ENCODE data around the gene AURKAIP1.
"Not testable (repeated sequence)": the region's sequence is repeated elsewhere in the genome, so short reads cannot be mapped to it uniquely, and the experiment has no call there.

Gene AURKAIP1

DNA sequence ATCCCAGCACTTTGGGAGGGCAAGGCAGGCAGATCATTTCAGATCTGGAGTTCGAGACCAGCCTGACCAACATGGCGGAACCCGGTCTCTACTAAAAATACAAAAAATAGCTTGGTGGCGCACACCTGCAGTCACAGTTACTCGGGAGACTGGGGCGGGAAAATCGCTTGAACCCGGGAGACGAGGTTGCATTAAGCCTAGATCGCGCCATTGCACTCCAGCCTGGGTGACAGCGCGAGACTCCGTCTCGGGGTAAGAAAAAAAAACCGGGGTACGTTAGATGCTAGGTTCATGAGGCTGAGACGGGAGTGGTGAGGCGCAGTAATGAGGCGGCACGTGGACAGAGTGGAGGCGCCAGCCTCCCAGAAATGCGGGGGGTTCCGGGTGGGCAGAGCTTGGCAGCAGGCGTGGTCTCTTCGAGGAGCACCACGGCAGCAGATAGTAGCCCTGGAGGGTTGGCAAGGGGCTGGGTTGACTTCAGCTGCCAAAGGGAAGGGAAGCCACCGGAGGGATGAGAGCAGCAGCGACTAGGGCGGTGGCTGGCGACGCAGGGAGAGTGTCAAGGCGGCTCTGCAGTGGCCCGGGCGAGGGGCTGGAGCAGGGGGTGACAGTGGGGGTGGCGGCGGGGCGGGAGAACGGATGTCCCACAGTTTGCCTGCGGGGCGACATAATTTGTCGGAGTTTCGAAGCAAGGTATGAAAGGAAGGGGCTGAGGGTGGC is 31.3 kb upstream of the AURKAIP1 start:
- no peak for DNase-seq

DNA sequence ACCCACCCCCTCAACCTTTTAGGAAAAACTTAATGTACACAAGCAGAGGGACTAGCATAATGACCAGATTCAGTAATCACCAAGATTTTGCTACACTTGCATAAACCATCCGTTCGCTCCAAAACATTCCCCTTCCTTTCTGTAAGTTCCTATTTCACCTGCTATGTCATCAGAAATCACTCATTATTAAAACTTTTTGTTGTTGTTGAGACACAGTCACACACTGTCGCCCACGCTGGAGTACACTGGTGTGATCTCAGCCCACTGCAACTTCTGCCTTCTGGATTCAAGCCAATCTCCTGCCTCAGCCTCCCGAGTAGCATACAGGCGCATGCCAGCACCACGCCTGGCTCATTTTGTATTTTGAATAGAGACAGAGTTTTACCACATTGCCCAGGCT is 28.6 kb upstream of the AURKAIP1 start:
- DNase-seq: no peak

DNA sequence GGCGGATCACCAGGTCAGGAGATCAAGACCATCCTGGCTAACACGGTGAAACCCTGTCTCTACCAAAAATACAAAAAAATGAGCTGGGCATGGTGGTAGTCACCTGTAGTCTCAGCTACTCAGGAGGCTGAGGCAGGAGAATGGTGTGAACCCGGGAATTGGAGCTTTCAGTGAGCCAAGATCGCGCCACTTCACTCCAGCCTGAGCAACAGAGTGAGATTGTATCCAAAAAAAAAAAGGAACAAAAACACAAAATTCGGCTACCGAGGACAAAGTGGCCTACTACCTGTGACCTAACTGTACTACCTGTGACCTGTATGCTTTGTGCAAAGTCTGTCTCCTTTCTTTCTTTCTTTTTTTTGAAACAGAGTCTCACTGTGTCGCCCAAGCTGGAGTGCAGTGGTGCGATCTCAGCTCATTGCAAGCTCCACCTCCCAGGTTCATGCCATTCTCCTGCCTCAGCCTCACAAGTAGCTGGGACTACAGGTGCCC is 27.9 kb upstream of the AURKAIP1 start:
- not testable (repeated sequence) for DNase-seq

DNA sequence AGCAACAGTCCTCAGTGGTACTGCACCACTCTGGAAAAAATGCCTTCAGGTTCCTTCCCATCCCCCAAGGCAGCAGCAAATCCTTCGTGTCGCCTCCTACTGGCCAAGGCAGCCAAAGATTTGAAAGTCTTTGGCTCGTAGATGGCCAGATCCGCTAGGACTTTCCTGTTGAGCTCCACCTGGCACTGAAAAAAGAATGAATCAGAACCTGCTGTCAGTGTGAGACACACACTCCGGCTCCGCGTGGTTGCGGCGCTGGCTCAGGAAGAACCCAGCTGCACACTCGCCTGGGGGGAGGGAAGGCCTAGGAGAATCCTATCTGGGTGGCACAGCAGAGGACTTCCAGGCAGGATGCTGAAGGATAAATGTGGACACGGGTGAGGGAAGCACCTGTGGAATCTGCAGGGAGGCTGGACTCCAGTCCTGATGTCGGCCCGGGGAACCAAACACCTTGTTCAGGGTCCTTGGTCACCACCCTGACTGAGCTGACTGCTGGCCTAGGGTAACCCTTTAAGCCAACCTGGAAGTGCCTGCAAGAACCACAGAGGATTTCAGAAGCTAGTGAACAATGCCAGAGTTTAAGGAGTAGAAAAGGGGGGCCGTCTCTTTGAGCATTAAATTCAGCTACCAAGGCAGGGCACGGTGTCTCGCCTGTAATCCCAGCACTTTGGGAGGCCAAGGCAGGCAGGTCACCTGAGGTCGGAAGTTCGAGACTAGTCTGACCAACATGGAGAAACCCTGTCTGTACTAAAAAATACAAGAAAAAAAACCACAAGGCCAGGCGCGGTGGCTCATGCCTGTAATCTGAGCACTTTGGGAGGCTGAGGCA is 27.3 kb upstream of the AURKAIP1 start:
- peak; percentile 66 for DNase-seq

DNA sequence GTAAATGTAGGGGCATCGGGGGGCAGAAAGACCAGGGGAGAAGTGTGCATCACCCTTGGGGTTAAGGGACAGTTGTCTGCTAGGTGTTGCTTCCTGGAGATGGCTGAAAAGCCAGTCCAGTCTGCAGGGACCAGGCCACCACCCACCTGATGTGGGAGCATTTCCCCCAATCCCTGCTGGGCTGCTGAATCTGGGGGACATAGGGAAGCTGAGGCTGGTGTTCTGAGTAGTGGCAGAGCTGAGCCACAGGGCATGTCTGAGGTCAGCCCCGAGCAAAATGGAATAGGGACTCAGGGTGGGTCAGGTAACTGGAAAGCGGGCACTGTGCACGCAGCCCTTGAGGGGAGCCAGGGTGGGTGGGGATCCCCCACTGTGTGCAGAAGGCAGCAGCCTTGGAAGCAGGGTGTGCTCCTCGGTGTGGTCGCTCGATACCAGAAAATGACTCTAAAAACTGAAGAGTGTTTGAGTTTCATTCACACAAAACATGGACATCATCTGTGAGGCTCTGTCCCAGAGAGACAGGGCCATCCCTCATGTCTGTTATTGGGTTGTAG is 26.5 kb upstream of the AURKAIP1 start:
- no peak for DNase-seq

DNA sequence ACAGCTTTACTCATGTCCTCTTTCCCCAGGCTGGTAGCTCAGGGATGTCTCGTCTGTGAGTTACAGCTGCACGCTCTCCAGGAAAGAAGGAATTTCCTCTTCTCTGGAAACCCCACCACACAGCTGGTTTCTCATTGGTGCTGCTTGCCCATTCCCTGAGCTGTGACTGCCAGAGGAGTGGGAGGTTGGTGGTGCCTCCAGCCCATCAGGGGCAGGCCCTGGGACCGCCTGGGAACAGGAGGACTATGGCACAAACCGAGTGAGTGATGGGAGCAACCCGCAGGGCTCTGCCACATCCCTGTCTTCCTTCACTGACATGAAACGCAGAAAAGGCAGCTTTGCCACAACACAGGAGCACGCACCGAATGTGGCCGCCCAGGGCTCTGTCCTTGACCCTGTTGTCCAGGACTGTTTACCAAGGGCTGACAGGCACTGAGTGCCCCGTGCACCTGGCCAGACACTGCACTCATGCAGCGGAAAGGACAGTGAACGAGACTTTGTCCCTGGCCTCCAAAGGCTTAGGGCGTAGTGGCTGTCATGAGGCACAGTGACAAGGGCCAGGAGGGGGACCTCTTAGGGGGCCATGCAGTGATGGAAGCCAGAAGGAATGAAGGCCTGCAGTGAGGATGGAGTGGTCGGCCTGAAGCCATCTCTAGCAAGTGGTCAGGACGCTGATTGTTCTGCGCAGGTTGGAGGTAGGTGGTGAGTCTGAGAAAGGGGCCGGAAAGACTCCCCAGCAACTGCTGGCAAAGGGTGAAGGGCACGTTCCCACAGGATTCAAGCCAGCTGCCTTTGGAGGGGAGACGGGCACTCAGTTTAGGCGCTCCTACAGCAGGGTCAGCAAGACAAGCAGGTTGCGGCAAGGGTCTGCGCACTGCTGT is 25.8 kb upstream of the AURKAIP1 start:
- DNase-seq: no peak

DNA sequence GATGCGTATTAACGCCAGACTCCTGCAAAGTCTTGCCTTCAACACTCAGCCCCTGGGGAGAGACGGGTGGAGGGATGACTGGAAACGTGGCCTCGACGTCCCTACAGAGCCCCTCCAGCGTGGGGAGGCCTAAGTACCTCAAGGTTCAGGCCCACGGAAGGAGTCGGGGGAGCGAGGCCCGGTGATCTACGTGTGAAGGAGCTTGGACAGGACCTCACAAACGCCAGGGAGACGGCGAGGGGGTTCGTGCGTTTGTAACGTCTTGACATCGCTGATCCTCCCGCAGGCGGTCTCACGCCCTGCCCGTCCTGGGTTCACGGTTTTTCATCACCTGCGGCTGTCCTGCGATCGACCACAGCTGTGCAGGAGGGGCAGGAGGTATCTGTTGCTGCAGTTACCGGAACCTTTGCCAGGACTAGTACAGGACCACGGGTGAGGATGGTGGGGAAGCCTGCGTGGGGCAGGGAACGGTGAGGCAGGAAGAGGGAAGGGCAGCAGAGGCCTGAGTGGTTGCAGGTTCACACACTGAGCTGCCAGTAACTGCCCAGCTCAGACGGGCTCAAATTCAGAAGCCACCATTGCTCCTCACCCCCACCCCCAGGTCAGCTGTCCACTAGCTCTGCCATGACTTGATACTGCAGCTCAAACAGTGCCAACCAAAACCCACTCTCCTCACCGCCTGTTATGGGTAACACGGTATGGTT is 25.0 kb upstream of the AURKAIP1 start:
- DNase-seq: peak; percentile 52

DNA sequence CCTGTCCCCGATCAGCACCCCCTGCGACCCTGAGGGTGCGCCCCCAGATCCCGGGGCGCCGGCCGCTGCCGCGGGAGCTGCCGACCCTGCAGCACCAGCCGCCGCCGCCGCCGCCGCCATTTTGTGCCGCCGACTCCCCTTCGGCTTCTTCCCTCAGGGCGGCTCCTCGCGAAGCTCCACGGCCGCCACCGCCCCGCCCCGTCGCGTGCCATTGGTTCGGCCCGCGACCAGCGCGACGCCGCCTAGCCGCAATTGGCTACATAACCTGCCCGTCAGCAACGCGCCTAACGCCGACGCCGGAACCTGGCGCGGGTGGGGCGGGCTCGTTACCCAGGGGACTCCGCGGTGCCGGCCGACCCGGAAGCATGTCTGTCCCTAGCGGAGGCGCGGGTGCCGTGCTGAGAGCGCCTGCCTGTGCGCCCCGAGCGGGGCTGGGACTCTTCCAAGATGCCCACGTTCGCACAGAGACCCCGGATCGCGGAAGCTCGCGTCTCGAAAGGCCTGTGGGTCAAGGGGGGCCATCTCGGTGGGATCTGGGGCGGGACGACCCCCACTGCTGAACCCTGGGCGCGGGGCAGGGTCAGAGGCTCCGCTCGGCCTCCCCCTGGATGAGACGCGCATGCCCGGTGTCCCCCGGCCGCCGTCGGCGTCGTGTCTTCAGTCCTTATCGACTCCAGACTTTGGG is 24.3 kb upstream of the AURKAIP1 start, which contains the start of gene CCNL2:
Gene CCNL2, minus strand, starts transcription at position 149 of the 685 bp plus-strand sequence. Its CDS starts 29 bp downstream, at position 120.
- DNase-seq: peak; percentile 99

DNA sequence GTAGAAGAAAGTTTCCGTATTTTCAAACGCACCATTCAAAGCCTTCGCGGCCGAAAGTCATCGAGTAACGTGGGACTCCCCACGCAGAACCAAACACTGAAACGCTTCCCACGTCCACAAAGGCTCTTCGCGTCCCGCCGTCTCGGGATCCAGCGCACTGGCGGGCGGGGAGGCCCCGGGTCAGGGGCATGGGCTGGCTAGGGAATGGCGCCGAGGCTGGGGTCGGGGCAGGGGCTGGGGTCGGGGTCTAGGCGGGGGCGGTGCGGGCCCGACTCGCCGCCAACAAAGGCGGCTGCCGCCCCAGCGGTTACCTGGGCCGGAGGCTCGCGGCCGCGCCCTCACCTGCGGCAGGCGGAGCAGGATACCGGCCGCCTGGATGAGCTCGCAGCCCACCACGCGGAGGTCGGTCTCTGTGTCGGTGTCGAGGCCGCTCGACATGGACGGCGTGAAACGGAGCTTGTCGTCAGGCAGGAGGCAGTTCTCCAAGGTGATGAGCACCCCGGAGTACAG is 23.7 kb upstream of the AURKAIP1 start:
- DNase-seq: no peak

DNA sequence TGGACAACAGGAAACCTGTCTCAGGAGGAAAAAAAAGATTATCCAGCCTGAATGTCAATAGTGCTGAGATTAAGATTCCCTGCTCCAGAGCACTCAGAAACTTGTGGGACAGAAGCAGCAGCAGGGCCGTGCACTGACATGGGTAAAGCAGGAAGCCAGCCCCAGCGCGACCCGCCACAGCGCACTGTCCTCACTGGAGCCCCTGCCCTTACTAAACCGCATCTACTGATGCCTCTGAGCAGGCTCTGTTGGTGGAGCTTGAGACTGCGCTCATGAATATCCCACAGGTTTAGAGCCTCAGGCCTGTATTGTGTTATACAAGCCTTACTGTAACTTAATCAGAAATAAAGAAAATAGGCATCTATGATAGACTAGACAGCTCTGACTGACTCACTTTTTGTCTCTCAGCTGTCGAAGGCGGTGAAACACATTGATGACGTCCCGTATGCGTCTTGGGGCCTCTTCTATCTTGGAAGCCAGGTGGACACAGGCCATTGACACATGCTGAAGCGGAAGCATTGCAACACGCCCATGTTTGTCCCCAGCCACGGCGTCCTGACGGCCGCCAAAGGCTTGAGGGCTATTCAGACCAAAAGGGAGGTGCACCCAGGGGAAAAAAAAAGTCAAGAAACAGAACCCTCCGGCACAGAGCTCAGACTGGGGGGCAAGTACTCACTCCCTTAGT is 23.0 kb upstream of the AURKAIP1 start:
- DNase-seq: no peak

DNA sequence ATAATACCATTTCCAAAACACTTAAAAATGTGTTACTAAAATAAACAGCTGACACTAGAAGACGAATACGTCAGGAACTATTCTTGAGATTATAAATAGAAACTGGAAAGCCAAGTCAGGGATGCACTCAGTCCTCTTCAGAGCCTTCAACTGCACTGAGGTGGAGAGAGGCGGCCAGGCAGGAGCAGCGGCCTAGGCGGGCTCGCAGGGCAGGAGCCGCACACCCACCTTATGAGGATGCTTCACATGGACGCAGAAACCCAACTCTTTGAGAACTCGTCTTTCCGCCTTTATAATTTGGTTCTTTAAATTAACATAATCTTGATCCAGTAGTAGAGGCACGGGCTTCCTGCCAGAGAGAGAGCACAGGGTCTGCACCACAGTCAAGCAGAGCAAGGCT is 20.2 kb upstream of the AURKAIP1 start:
- DNase-seq: no peak

DNA sequence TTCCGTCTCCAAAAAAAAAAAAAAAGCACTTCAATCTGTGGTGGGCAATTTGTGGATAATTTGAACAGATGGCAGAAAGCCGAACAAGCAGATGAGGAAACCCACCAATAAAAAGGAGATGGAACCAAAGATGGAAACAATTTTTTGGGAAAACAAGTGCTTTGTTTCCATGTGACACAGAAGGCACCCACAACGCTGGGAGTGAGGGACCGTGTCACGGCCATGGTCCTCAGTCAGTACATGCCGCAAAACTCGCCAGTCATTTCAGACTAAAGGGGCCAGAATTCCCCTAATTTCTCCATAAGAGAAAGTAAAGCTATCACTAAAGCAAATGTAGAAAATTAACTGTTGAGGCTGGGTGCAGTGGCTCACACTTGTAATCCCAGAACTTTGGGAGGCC is 19.1 kb upstream of the AURKAIP1 start:
- DNase-seq: no peak

DNA sequence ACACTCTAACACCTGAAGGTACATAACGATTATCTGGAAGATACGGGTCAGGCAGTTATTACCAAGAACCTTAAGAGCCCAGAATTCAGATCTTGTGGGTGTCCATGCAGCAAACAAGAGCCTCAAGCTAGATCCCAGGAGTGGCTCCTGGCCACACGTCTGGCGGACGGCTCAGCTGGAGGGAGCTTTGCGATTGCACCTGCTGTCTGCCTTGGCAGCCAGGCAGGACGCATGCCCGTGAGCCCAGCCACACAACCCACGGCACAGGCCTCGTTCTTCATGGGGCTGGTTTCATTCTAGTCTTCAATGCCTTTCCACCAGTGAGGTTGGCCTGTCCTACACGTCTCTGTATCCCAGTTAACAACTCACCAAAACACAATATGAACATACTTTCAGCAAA is 18.4 kb upstream of the AURKAIP1 start:
- no peak for DNase-seq

DNA sequence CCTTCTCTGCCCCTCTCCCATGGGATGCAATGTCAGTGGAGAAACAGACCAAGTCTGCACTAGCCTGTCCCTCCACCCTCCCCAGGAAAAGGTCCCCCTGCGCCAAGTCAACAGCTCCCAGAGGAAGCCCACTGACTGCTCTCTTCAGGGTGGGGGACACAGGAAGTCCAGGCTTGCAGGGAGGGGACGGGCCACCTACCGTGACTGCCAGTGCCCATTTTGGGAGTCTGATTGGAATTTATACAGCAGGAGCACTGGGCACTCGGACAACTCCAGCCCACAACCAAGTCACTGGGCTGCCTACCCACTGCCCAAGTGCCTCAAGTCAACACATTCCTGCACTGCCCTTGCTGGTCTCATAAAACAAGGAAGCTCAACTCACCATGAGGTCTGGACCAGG is 18.0 kb upstream of the AURKAIP1 start:
- DNase-seq: no peak

DNA sequence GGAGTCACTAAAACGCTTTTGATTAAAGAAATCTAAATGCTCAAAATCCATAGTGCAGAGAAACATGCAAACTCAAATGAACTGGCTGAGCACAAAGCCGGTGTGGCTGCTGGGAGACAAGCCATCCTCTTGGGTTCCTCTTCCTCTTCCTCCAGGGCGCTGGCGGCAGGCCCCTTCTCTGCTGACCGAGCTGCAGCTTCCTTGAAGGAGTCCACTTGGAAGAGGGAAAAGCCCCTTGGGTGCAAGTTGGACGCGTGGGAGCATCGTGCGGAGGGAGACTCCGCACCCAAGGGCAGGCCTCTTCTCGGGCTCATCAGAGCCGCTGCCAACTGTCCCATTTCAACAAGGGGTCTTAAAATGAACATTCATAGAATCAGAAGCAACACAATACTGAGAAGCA is 16.2 kb upstream of the AURKAIP1 start:
- no peak for DNase-seq

DNA sequence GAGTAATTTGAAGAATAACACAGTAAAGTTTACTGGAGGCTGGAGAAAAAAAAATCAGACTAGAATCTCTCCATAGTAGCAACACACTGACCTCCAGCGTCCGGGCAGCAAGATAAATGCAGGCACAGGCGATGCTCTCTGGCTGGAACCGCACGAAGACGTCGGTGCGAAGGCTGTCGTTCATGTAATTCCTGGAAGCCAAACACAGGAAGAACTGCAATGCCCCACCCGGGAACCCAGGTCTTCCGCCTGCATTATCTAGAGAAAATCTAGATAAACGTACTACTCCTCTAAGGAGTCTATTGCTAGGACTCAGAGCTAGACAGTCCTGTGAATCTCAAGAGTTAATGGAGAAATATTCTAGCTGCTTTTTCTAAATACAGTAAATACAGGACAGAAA is 15.7 kb upstream of the AURKAIP1 start:
- no peak for DNase-seq

DNA sequence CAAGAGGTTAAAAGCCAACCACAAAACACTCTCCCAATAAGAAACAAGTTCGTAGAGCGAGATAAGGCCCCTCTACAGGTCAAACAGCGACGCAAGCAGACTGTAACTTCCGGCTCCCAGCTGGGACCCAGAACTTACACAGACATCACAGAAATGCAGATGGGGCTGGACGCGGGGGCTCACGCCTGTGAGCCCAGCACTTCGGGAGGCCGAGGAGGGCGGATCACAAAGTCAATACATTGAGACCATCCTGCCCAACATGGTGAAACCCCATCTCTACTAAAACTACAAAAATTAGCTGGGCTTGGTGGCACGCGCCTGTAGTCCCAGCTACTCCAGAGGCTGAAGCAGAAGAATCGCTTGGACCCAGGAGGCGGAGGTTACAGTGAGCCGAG is 13.1 kb upstream of the AURKAIP1 start:
- no peak for DNase-seq

DNA sequence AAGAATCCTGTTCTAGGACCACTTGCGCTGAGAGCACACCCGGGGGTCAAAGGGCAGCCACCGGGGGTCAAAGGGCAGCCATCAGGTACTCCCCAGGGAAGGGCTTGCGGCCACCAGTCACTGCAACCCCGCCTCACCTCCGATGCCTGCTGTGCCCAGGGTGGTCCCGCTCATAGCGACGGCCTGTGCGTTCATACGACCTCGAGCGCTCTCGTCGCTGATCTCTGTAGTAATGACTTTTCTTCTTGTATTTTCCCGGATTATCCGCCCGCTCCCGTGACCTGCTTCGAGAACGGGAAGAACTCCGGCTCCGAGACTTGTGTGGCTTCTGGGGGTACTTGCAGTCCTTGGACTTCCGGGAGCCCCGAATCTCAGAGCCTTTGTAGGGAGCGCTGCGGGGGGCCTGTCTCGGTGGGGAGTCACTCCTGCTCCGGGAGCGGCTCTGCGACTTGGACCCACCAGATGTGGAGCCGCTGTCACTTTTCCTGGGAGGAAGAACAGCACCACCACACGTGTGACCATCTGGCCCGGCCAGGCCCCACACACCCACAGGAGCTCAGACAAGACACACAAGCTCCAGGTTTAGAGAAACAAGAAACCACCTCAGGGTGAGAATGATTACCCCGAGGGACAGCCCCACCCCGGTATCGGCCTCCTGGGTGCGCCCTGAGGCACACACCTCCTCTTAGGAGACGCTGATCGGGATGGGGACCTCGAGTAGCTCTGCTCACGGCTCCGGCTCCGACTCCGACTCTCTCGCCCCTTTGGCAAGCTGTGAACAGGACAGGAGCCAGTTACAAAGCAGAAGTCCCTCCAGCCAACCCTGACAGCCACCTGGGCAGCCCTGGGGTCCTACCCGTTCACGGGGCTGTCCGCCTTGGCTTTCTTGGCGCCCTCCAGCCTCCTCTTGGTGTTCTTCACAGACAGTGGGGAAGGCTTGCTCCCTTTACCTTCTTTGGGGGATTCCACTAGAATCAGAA is 12.4 kb upstream of the AURKAIP1 start:
- DNase-seq: no peak

DNA sequence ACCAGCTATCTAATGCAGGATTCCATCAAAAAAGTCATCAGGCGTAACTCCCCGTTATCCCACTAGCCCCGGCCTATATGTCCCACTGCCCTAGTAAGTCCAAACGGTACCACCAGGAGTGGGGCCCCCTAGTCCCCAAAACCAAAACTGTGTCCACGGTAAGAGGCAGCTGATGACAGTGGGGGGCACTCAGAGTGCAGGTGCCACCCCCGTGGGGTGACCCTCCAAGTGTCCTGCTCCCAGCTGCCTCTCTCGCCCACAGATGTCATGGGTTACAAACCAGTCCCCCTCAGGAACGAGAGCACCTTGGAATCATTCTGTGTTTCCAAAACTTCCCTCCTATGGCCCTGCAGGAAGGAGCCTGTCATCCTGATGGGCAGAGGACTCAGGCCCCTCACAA is 10.9 kb upstream of the AURKAIP1 start:
- DNase-seq: no peak

All from stimulated activated CD8-positive, alpha-beta memory T cell treated with anti-CD3 and anti-CD28 coated beads, Interleukin-4, amount 100 ng/mL, for 48 hours (primary cell).